Epithelial cell of proximal tubule (primary cell): ENCODE measurements around the gene RIC1. TPM values are rescaled to one million over a fixed set of nuclear protein-coding genes. Genes with fewer than 3 reads are reported as not detected.
"Not testable (repeated sequence)": the region's sequence is repeated elsewhere in the genome, so short reads cannot be mapped to it uniquely, and the experiment has no call there.

Experiments used
- DNase-seq: peaks from one replicate; pipeline ENCODE4 v3.0.0-alpha.2; 2011; ENCODE audit warnings: low read depth
- H3K4me3 ChIP-seq: 2 replicates; pipeline ENCODE4 v1.5.1; 2011; ENCODE audit warnings: low read depth, mild to moderate bottlenecking, low read length
- CTCF ChIP-seq: conservative IDR thresholded peaks from 2 replicates; pipeline ENCODE4 v1.5.1; 2012; ENCODE audit warnings: low read depth, mild to moderate bottlenecking, low read length
- total RNA-seq: library from RNA; depleted of rRNA; stranded (reverse); fragments of >200 nt; gene quantifications from 2 replicates; pipeline ENCODE4 v1.2.3, GENCODE V29; 2015

RIC1 gene
- total RNA-seq, 1 donor from 2014 or later, result 12.7 TPM

GRCh38 chr9:5773324-5773999 is 144.6 kb downstream of the RIC1 start:
- no peak overlapping the region for H3K4me3 ChIP-seq
- DNase-seq, result no peak
- peak; percentile 31 for TF ChIP-seq CTCF

- no peak for DNase-seq
- no peak for TF ChIP-seq CTCF
- no peak overlapping the region for H3K4me3 ChIP-seq
Measured at GRCh38 chr9:5778805-5779204, 149.9 kb downstream of the RIC1 start.

DNA sequence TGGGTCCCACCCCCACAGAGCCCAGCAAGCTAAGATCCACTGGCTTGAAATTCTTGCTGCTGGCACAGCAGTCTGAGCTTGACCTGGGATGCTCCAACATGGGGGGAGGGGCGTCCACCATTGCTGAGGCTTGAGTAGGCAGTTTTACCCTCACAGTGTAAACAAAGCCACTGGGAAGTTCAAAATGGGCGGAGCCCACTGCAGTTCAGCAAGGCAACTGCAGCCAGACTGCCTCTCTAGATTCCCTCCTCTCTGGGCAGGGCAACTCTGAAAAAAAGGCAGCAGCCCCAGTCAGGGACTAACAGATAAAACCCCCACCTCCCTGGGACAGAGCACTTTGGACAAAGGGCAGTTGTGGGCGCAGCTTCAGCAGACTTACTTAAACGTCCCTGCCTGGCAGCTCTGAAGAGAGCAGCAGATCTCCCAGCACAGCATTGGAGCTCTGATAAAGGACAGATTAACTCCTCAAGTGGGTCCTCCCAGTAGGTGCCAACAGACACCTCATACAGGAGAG is 150.9 kb downstream of the RIC1 start:
- not testable (repeated sequence) for DNase-seq, H3K4me3 ChIP-seq

- not testable (repeated sequence) for H3K4me3 ChIP-seq, DNase-seq
Measured at GRCh38 chr9:5783420-5783819, 154.5 kb downstream of the RIC1 start.

- no peak overlapping the region for H3K4me3 ChIP-seq
- DNase-seq, result no peak
- TF ChIP-seq CTCF, result no peak
Measured at GRCh38 chr9:5783982-5784381, 155.1 kb downstream of the RIC1 start.

- no peak overlapping the region for H3K4me3 ChIP-seq
- DNase-seq, result no peak
- TF ChIP-seq CTCF, result no peak
Measured at GRCh38 chr9:5784526-5785315, 155.8 kb downstream of the RIC1 start.

DNA sequence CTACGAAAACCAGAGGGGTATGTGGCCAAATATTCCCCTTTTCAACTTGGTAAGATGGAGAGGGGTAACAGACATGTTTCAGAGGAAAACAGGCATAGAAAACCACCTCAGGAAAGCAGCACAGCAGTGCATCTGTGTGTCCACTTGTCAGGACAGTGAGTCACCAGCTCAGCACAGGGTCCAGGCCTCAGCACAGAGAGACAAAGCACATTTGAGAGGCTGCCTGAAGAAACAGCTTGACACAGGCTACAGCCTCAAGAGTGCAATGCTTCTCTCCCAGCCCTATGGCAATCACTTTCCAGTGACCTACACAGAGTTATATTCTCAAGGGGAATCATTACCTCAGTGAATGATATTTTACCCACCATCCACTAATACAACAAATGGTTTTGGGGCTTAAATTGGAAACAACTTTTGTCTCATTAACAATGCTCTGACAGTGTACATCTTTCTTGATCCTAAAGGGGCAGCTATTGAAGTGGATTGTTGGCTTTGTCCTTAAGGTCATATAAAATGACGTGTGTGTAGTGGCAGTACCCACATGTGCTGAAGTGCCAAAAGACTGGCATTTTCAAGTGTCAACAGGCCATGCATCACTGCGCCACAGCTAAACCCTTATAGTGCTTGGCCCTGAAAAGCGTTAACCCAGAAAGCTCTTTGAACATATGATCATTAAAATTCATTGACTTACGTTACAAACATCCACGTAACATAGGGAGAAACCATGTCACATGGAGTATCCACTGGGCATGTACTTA is 157.6 kb downstream of the RIC1 start:
- no peak for TF ChIP-seq CTCF
- no peak for DNase-seq
- no peak overlapping the region for H3K4me3 ChIP-seq
